GM12892 (cell line): ENCODE data around the gene ECE1.

Source experiments
- POLR2A ChIP-seq: IDR thresholded peaks from 2 replicates; pipeline ENCODE4 v1.6.1; 2011; ENCODE audit warnings: low read depth, low read length, control low read depth
- TAF1 ChIP-seq: IDR thresholded peaks from 2 replicates; pipeline ENCODE4 v1.6.1; 2011; ENCODE audit warnings: low read depth, mild to moderate bottlenecking, control low read depth, low read length, borderline replicate concordance

DNA sequence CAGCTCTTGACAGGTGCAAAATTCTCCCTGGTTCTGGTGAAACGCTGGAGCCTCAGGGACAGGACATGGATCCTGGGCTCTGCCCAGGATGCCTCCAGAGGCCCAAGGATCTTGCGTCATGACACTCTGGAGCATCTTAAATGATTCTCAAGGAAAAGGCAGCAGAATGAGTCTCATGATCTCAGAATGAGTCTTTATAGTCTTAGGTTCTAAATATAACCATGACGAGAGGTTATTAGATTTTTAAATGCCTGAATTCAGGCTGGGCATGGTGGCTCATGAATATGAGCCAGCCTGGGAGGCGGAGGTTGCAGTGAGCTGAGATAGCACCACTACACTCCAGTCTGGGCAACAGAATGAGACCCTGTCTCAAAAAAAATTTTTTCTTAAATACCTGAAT is 55.5 kb downstream of the ECE1 start:
- TF ChIP-seq POLR2A (no peak), TAF1 (no peak)
